Measurements from ENCODE around the gene PRSS2.
A peak's percentile ranks its signal among the peaks of the same experiment; 100 is the strongest.
"Not testable (repeated sequence)": the region's sequence is repeated elsewhere in the genome, so short reads cannot be mapped to it uniquely, and the experiment has no call there.

PRSS2 gene

GRCh38 chr7:142760071-142760642 lies 10.6 kb upstream of the PRSS2 start:
- no peak for DNase-seq

- not testable (repeated sequence) for DNase-seq
These were observed 9.2 kb upstream of the PRSS2 start for GRCh38 chr7:142761606-142762005.

- no peak for DNase-seq
These were observed 8.7 kb upstream of the PRSS2 start for GRCh38 chr7:142762104-142762503.

GRCh38 chr7:142767451-142767850 lies 3.3 kb upstream of the PRSS2 start:
- DNase-seq = no peak

GRCh38 chr7:142767861-142768260 lies 2.9 kb upstream of the PRSS2 start:
- no peak for DNase-seq

GRCh38 chr7:142768885-142769284 lies 1.9 kb upstream of the PRSS2 start:
- DNase-seq = not testable (repeated sequence)

GRCh38 chr7:142771353-142771723 lies 568 bp downstream of the PRSS2 start:
- peak; percentile 72 for DNase-seq

GRCh38 chr7:142772051-142772450 lies 1.3 kb downstream of the PRSS2 start:
- no peak for DNase-seq

- no peak for DNase-seq
These were observed 1.9 kb downstream of the PRSS2 start for GRCh38 chr7:142772673-142773072.

- DNase-seq = no peak
These were observed 2.5 kb downstream of the PRSS2 start for GRCh38 chr7:142773230-142773629.

GRCh38 chr7:142773937-142774744 lies 3.4 kb downstream of the PRSS2 start:
- no peak for DNase-seq

GRCh38 chr7:142774826-142775225 lies 4.1 kb downstream of the PRSS2 start:
- DNase-seq = no peak

- DNase-seq = not testable (repeated sequence)
These were observed 4.8 kb downstream of the PRSS2 start for GRCh38 chr7:142775351-142776115.

- DNase-seq = no peak
These were observed 5.6 kb downstream of the PRSS2 start for GRCh38 chr7:142776206-142776844.

- not testable (repeated sequence) for DNase-seq
These were observed 6.1 kb downstream of the PRSS2 start for GRCh38 chr7:142776845-142777225.

GRCh38 chr7:142777318-142777717 lies 6.5 kb downstream of the PRSS2 start:
- no peak for DNase-seq

- DNase-seq = peak; percentile 93
These were observed 12.4 kb downstream of the PRSS2 start for GRCh38 chr7:142782922-142783900.

GRCh38 chr7:142784096-142784495 lies 13.3 kb downstream of the PRSS2 start:
- DNase-seq = no peak

GRCh38 chr7:142784716-142785115 lies 13.9 kb downstream of the PRSS2 start:
- no peak for DNase-seq

- DNase-seq = no peak
These were observed 15.1 kb downstream of the PRSS2 start for GRCh38 chr7:142785841-142786250.

GRCh38 chr7:142787034-142787768 lies 16.4 kb downstream of the PRSS2 start:
- no peak for DNase-seq

Measured in NCI-H2107 (cell line).